GM21619 (cell line): ENCODE results near the gene MT1F.

Experiments
- ATAC-seq: cut with Tn5 transposase; IDR thresholded peaks from one replicate; pipeline ENCODE4 v1.9.1; 2021; ENCODE audit not compliant: unreplicated experiment

MT1F gene

DNA sequence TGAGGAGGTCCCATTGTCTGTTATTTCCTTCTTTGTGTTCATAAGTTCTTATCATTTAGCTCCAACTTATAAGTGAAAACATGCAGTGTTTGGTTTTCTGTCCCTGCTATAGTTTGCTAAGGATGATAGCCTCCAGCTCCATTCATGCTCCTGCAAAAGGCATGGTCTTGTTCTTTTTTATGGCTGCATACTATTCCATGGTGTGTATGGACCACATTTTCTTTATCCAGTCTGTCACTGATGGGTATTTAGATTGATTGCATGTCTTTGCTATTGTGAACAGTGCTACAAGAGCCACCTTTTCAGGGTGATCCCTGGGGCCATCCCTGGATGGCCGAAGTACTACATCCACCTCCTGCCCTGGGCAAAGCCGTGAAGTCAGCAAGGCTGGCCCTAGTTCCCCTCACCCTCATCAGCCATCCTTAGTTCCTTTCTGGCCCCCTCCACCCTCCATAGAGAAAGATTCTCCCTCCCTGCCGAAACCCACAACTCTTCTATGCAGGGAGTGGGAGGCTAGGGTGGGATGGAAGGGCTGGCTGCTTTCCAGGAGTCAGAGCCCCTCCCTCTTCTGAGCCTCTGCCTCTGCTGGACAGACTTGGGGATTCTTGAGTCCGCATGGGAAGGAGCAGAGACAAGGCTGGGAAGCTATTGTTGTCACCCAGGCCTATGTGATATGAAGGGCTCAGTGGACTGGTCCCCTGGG, 32.8 kb downstream of the MT1F start:
- no peak for ATAC-seq

GRCh38 chr16:56691885-56692284, 34.1 kb downstream of the MT1F start:
- ATAC-seq: no peak

GRCh38 chr16:56695246-56695645, 37.5 kb downstream of the MT1F start:
- no peak for ATAC-seq

- no peak for ATAC-seq
Observed at GRCh38 chr16:56697456-56698155, 39.8 kb downstream of the MT1F start.

GRCh38 chr16:56700195-56700594, 42.4 kb downstream of the MT1F start:
- ATAC-seq: no peak

GRCh38 chr16:56700631-56701030, 42.9 kb downstream of the MT1F start:
- ATAC-seq: no peak

DNA sequence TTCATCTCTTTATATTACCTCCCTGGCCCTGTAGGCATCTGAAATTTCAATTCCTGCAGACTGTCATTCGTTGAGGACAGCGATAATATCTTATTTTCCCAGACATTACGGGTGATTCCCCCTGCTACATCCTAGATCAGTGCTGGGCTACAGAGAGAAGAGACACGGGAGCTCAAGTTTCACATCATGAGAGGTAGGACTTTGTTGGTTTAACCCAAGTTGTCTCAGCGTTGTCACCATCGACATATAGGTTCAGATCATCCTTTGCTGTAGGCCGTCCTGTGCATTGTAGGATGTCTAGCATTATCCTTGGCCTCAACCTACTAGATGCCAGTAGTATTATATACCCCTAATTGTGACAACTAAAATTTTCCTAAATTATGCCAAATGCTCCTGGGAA, 43.8 kb downstream of the MT1F start:
- no peak for ATAC-seq

GRCh38 chr16:56702836-56703235, 45.1 kb downstream of the MT1F start:
- no peak for ATAC-seq
